Epidermal melanocyte (primary cell): ENCODE measurements around the gene GNRH2.
"Not testable (repeated sequence)": the region's sequence is repeated elsewhere in the genome, so short reads cannot be mapped to it uniquely, and the experiment has no call there.

ENCODE experiments used
- DNase-seq: peaks from one replicate; pipeline ENCODE4 v3.0.0; 2011; ENCODE audit warnings: low spot score; ENCODE audit not compliant: insufficient read length

The GNRH2 gene

GRCh38 chr20:3043322-3043721, at the start of gene GNRH2:
Gene GNRH2, plus strand, starts transcription at chr20:3043622. Its CDS starts 793 bp downstream, at chr20:3044415.
- no peak for DNase-seq

- DNase-seq: no peak
Measured at GRCh38 chr20:2995796-2996195, 47.6 kb upstream of the GNRH2 start.

GRCh38 chr20:2998728-2999127, 44.7 kb upstream of the GNRH2 start:
- no peak for DNase-seq

- no peak for DNase-seq
Measured at GRCh38 chr20:3000852-3001523, 42.4 kb upstream of the GNRH2 start.

- no peak for DNase-seq
Measured at GRCh38 chr20:3003416-3003815, 40.0 kb upstream of the GNRH2 start.

- no peak for DNase-seq
Measured at GRCh38 chr20:3010985-3011723, 32.3 kb upstream of the GNRH2 start.

- no peak for DNase-seq
Measured at GRCh38 chr20:3011752-3012151, 31.7 kb upstream of the GNRH2 start.

GRCh38 chr20:3013771-3014170, 29.7 kb upstream of the GNRH2 start:
- DNase-seq: no peak

GRCh38 chr20:3014179-3014578, 29.2 kb upstream of the GNRH2 start:
- no peak for DNase-seq

GRCh38 chr20:3014662-3015061, 28.8 kb upstream of the GNRH2 start:
- no peak for DNase-seq

- DNase-seq: not testable (repeated sequence)
Measured at GRCh38 chr20:3015302-3015701, 28.1 kb upstream of the GNRH2 start.

- DNase-seq: no peak
Measured at GRCh38 chr20:3021327-3021726, 22.1 kb upstream of the GNRH2 start.

- DNase-seq: no peak
Measured at GRCh38 chr20:3021777-3022176, 21.6 kb upstream of the GNRH2 start.

- DNase-seq: not testable (repeated sequence)
Measured at GRCh38 chr20:3022559-3023490, 20.6 kb upstream of the GNRH2 start.

- no peak for DNase-seq
Measured at GRCh38 chr20:3027987-3028386, 15.4 kb upstream of the GNRH2 start.

GRCh38 chr20:3031524-3032147, 11.8 kb upstream of the GNRH2 start:
- no peak for DNase-seq

- DNase-seq: no peak
Measured at GRCh38 chr20:3032624-3033023, 10.8 kb upstream of the GNRH2 start.

GRCh38 chr20:3037654-3038053, 5.8 kb upstream of the GNRH2 start:
- no peak for DNase-seq

GRCh38 chr20:3038454-3038853, 5.0 kb upstream of the GNRH2 start:
- DNase-seq: no peak

GRCh38 chr20:3039426-3039825, 4.0 kb upstream of the GNRH2 start:
- DNase-seq: no peak

- DNase-seq: no peak
Measured at GRCh38 chr20:3040086-3040485, 3.3 kb upstream of the GNRH2 start.
